Ovary (tissue), 9 donors: ENCODE measurements around the gene NENF. TPM values are rescaled to one million over a fixed set of nuclear protein-coding genes. Genes with fewer than 3 reads are reported as not detected.

Experiments used
- DNase-seq, 5 donors: peaks; one replicate each; pipeline ENCODE4 v3.0.0-alpha.2; 2019 to 2020
- H3K27ac ChIP-seq, 2 donors: fragments of 200-600 bp; one replicate each; pipeline versions ENCODE4 v1.5.1 to v1.8.0; 2019 to 2022
- H3K27me3 ChIP-seq: fragments of 200-600 bp; one replicate; pipeline ENCODE4 v1.8.0; 2022
- H3K36me3 ChIP-seq: fragments of 200-600 bp; sonication (generic); one replicate; pipeline ENCODE4 v1.5.1; 2019
- H3K4me1 ChIP-seq: one replicate; pipeline ENCODE4 v1.8.1; 2013; ENCODE audit warnings: mild to moderate bottlenecking, moderate library complexity; ENCODE audit not compliant: insufficient read depth
- H3K4me3 ChIP-seq: fragments of 200-600 bp; sonication (generic); one replicate; pipeline ENCODE4 v1.5.1; 2017
- H3K9me3 ChIP-seq, 2 donors: fragments of 200-600 bp in 1 of 2; sonication (generic) in 1 of 2; one replicate each; pipeline versions ENCODE4 v1.5.1 to v1.8.1; 2013 to 2019; ENCODE audit warnings: mild to moderate bottlenecking in 1 of 2, moderate library complexity in 1 of 2
- CTCF ChIP-seq, 3 donors: fragments of 450-650 bp in 2 of 3; fragments of 200-600 bp in 1 of 3; IDR thresholded peaks; one replicate each; pipeline versions ENCODE4 v1.5.1 to v1.8.0; 2016 to 2022; ENCODE audit warnings: antibody characterized with exemption in 3 of 3, mild to moderate bottlenecking in 1 of 3
- EP300 ChIP-seq: sonication (generic); formaldehyde crosslinking; IDR thresholded peaks from one replicate; pipeline ENCODE4 v1.6.1; 2017; ENCODE audit warnings: antibody characterized with exemption
- POLR2A ChIP-seq: fragments of 450-650 bp; IDR thresholded peaks from one replicate; pipeline ENCODE4 v1.6.1; 2017; ENCODE audit warnings: antibody characterized with exemption, mild to moderate bottlenecking, moderate library complexity
- WGBS, 3 donors: extraction: QIAGEN DNeasy Blood & Tissue Kit in 1 of 3; methylation state at CpG; one replicate each; pipeline versions ENCODE4 v1.1.5 to v1.1.7; 2013 to 2017; 5-methylcytosine and 5-hydroxymethylcytosine counted together
- intact Hi-C, 4 donors: fragments of 100-400 bp; cut with DNase I; formaldehyde crosslinking; loops; one replicate each; pipeline versions ENCODE4 v1.11.0 to v1.15.1; 2022 to 2023
- polyA plus RNA-seq, 2 donors: library from polyadenylated mRNA; stranded (reverse); fragments of 200-250 nt in 1 of 2; fragments of 350-450 nt in 1 of 2; fragmentation: Illumina TruSeq in 1 of 2; extraction: RNeasy Lipid Tissue Mini Kit (QIAGEN cat#74804) in 1 of 2; gene quantifications; one replicate each; pipeline ENCODE4 v1.2.3, GENCODE V29; 2013 to 2014
- total RNA-seq, 7 donors: library from RNA; depleted of rRNA in 2 of 7; stranded (reverse); fragments of >200 nt in 2 of 7; fragmentation: NEBNext Ultra II Directional in 3 of 7; extraction: Animal tissue kit (Norgen Biotek cat#: 25700) in 3 of 7; gene quantifications; one replicate each; pipeline versions ENCODE4 v1.1.0 to v1.2.4, GENCODE V29; 2016 to 2023
- donor health status: DM: no; HTN: no; CAD: no; lungs with moderate emphysema.
- donor health status: DM: no; HTN: no; CAD: no.
- donor health status: Bipolar disorder and iron deficiency.
- donor health status: DM: yes; HTN: yes; CAD: no.
- donor health status: DM: no; HTN: no; CAD: no.
- donor health status: DM: yes; HTN: yes; CAD: no.

Gene NENF
- total and polyA plus RNA-seq, 9 donors, result 84.7 to 192 (median 102) TPM

- H3K27ac ChIP-seq, result peak overlapping the region in 1 of 2 donors; percentile 96
- intact Hi-C loops, result no loop called here
- 11 to 22% (median 18%) methylated on average over 5 of the region's 5 CpGs for WGBS, 3 donors
- H3K27me3 ChIP-seq, result no peaks in the 10 kb centered on the region
- peaks cover 6% of the 10 kb centered on the region for H3K4me1 ChIP-seq
- TF ChIP-seq POLR2A (no peak), EP300 (no peak), CTCF (IDR thresholded peaks at IDR 0.05) (no peak)
- no peaks in the 10 kb centered on the region for H3K9me3 ChIP-seq
- no peaks in the 10 kb centered on the region for H3K36me3 ChIP-seq
- no peak for DNase-seq
- peak overlapping the region; percentile 80 for H3K4me3 ChIP-seq
Observed at GRCh38 chr1:212432272-212432660, 454 bp upstream of the NENF start.

GRCh38 chr1:212433577-212434462, 1.1 kb downstream of the NENF start:
- Histone ChIP-seq H3K4me3 (peak overlapping the region; percentile 80), H3K36me3 (no peaks in the 10 kb centered on the region), H3K27ac (peak overlapping the region; percentile 90 to 96), H3K4me1 (peaks cover 6% of the 10 kb centered on the region), H3K27me3 (no peaks in the 10 kb centered on the region), H3K9me3 (no peaks in the 10 kb centered on the region)
- WGBS, 3 donors, result 35 to 44% (median 39%) methylated on average over 17 of the region's 17 CpGs
- intact Hi-C loops, result no loop called here
- peak in 2 of 5 donors; percentile 17 to 50 for DNase-seq
- TF ChIP-seq EP300 (no peak), POLR2A (no peak), CTCF (IDR thresholded peaks at IDR 0.05) (no peak)

- Histone ChIP-seq H3K4me1 (peaks cover 6% of the 10 kb centered on the region), H3K4me3 (no peak overlapping the region)
Observed at GRCh38 chr1:212434992-212435391, 2.3 kb downstream of the NENF start.

GRCh38 chr1:212437179-212437798, 4.6 kb downstream of the NENF start:
- TF ChIP-seq CTCF (IDR thresholded peaks at IDR 0.05) (no peak), EP300 (no peak)
- WGBS, 3 donors, result 74 to 86% (median 82%) methylated on average over 4 of the region's 4 CpGs
- intact Hi-C loops, result no loop called here
- Histone ChIP-seq H3K4me3 (no peak overlapping the region), H3K9me3 (no peaks in the 10 kb centered on the region), H3K27ac (no peak overlapping the region), H3K36me3 (no peaks in the 10 kb centered on the region), H3K4me1 (peaks cover 6% of the 10 kb centered on the region), H3K27me3 (no peaks in the 10 kb centered on the region)
- no peak for DNase-seq

More at GRCh38 chr1:212434992-212435391, 2.3 kb downstream of the NENF start:
- intact Hi-C loops, result no loop called here
- H3K27me3 ChIP-seq, result no peaks in the 10 kb centered on the region
- H3K9me3 ChIP-seq, result no peaks in the 10 kb centered on the region
- no peak overlapping the region for H3K27ac ChIP-seq
- TF ChIP-seq CTCF (IDR thresholded peaks at IDR 0.05), result no peak
- no peak for TF ChIP-seq EP300
- TF ChIP-seq POLR2A, result no peak
- 97 to 99% (median 98%) methylated on average over 4 of the region's 4 CpGs for WGBS, 3 donors
- no peak for DNase-seq
- H3K36me3 ChIP-seq, result no peaks in the 10 kb centered on the region
